ENCODE data around the gene ASXL1.

DNA sequence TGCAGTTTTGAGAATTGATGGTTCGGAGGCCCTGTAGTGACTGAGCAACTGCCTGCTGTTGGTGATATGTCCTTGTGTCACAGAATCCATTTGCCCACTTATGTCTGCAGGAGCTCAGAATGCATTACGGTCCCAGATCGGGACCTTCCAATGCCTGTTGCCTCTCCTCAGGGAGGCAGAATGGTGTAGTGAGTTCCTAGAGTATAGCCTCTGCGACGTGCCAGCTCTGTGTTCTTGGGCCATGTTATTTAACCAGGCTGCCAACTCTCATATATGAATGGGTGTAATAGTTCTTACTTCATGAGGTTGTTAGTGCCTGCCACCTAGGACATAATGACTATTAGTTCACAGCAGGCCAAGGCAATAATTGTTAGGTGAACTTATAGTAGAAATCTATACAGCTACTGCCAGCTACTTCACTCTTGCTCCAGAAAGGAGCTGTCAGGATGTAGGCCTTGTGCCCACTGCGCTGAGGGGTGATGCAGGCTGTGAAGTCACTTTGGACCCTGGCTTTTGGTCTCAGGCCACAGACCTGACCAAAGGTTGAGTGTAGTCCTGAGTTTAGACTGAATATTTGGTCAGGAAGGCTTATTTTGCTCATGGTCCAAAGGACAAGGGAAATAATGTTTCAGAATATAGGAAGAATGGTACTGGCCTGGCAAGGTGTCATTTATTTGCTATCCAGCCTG lies 82.1 kb downstream of the ASXL1 start:
- TF ChIP-seq, protein P1, sequence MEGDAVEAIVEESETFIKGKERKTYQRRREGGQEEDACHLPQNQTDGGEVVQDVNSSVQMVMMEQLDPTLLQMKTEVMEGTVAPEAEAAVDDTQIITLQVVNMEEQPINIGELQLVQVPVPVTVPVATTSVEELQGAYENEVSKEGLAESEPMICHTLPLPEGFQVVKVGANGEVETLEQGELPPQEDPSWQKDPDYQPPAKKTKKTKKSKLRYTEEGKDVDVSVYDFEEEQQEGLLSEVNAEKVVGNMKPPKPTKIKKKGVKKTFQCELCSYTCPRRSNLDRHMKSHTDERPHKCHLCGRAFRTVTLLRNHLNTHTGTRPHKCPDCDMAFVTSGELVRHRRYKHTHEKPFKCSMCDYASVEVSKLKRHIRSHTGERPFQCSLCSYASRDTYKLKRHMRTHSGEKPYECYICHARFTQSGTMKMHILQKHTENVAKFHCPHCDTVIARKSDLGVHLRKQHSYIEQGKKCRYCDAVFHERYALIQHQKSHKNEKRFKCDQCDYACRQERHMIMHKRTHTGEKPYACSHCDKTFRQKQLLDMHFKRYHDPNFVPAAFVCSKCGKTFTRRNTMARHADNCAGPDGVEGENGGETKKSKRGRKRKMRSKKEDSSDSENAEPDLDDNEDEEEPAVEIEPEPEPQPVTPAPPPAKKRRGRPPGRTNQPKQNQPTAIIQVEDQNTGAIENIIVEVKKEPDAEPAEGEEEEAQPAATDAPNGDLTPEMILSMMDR (IDR thresholded peaks at IDR 0.05), result no peak
- no peak for TF ChIP-seq EZH2phosphoT487 (IDR thresholded peaks at IDR 0.05; ENCODE audit: borderline replicate concordance, low read depth)
- no peak for TF ChIP-seq RCOR1 (IDR thresholded peaks at IDR 0.05; ENCODE audit: low read length)
- TF ChIP-seq YY1 (IDR thresholded peaks at IDR 0.05; ENCODE audit: low read depth), result no peak
- TF ChIP-seq RFX5 (IDR thresholded peaks at IDR 0.05; ENCODE audit: low read length), result no peak
- TF ChIP-seq, protein P2, sequence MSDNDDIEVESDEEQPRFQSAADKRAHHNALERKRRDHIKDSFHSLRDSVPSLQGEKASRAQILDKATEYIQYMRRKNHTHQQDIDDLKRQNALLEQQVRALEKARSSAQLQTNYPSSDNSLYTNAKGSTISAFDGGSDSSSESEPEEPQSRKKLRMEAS (IDR thresholded peaks at IDR 0.05; ENCODE audit: low read depth), result no peak
- TF ChIP-seq TAF1 (IDR thresholded peaks at IDR 0.05; ENCODE audit: borderline replicate concordance, low read depth, low read length), result no peak
- TF ChIP-seq, protein P3, sequence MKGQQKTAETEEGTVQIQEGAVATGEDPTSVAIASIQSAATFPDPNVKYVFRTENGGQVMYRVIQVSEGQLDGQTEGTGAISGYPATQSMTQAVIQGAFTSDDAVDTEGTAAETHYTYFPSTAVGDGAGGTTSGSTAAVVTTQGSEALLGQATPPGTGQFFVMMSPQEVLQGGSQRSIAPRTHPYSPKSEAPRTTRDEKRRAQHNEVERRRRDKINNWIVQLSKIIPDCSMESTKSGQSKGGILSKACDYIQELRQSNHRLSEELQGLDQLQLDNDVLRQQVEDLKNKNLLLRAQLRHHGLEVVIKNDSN (IDR thresholded peaks at IDR 0.05; ENCODE audit: borderline replicate concordance, low read depth), result no peak
- TF ChIP-seq SMC3 (IDR thresholded peaks at IDR 0.05; ENCODE audit: low read depth, low read length), result no peak
